ENCODE measurements around the gene MAN1B1.

DNA sequence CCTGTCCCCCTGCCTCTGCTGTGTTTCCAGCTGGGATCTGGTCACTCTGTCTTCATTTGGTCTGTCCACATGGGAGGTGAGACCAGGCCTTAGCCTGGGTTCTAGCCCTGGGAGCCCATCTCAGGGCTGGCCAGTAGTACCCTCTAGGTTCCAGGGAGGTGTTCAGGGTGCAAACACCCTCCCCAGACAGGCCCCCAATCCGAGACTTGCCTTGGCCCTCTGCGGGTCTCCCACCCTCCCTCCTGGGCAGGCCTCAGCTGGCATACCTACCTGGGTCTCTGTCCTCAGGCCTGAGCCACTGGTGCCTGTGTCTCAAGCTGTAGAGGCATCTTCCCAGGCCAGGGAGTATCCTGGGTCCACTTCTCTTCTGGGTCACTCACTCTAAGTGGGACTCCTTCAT lies 15.5 kb upstream of the MAN1B1 start:
- TF ChIP-seq, protein P1, sequence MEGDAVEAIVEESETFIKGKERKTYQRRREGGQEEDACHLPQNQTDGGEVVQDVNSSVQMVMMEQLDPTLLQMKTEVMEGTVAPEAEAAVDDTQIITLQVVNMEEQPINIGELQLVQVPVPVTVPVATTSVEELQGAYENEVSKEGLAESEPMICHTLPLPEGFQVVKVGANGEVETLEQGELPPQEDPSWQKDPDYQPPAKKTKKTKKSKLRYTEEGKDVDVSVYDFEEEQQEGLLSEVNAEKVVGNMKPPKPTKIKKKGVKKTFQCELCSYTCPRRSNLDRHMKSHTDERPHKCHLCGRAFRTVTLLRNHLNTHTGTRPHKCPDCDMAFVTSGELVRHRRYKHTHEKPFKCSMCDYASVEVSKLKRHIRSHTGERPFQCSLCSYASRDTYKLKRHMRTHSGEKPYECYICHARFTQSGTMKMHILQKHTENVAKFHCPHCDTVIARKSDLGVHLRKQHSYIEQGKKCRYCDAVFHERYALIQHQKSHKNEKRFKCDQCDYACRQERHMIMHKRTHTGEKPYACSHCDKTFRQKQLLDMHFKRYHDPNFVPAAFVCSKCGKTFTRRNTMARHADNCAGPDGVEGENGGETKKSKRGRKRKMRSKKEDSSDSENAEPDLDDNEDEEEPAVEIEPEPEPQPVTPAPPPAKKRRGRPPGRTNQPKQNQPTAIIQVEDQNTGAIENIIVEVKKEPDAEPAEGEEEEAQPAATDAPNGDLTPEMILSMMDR (IDR thresholded peaks at IDR 0.05; ENCODE audit: extremely low read depth in 1 of 2, insufficient read depth in 1 of 2, low read depth in 1 of 2, low read length in 2 of 2), result no peak
- TF ChIP-seq JUN (IDR thresholded peaks at IDR 0.05; ENCODE audit: borderline replicate concordance, insufficient read depth, insufficient read length, low read depth), result no peak
- TF ChIP-seq, protein P2, sequence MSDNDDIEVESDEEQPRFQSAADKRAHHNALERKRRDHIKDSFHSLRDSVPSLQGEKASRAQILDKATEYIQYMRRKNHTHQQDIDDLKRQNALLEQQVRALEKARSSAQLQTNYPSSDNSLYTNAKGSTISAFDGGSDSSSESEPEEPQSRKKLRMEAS (IDR thresholded peaks at IDR 0.05; ENCODE audit: insufficient read depth, insufficient read length), result no peak
- TF ChIP-seq MYC (IDR thresholded peaks at IDR 0.05; ENCODE audit: low read depth, low read length), result no peak
- TF ChIP-seq POLR2A (IDR thresholded peaks at IDR 0.05; ENCODE audit: low read depth, low read length), result no peak

Measured in endothelial cell of umbilical vein (primary cell).